Embryonic facial prominence (tissue), 1 donor: ENCODE results near the gene MOB3B.

Experiments used
- DNase-seq: peaks from one replicate; pipeline ENCODE4 v3.0.0-alpha.2; 2016; ENCODE audit errors: extremely low spot score

The MOB3B gene

GRCh38 chr9:27365707-27366376 lies 163.8 kb downstream of the MOB3B start:
- no peak for DNase-seq

- no peak for DNase-seq
These were observed 167.0 kb downstream of the MOB3B start for GRCh38 chr9:27362447-27363210.

- no peak for DNase-seq
These were observed 168.1 kb downstream of the MOB3B start for GRCh38 chr9:27361492-27361891.

GRCh38 chr9:27359763-27360162 lies 169.9 kb downstream of the MOB3B start:
- no peak for DNase-seq

- no peak for DNase-seq
These were observed 171.6 kb downstream of the MOB3B start for GRCh38 chr9:27358007-27358406.

- DNase-seq, result no peak
These were observed 173.2 kb downstream of the MOB3B start for GRCh38 chr9:27356446-27356845.

GRCh38 chr9:27355166-27355565 lies 174.4 kb downstream of the MOB3B start:
- DNase-seq, result no peak

- no peak for DNase-seq
These were observed 176.0 kb downstream of the MOB3B start for GRCh38 chr9:27353474-27354229.

- no peak for DNase-seq
These were observed 176.5 kb downstream of the MOB3B start for GRCh38 chr9:27353166-27353473.

- DNase-seq, result no peak
These were observed 177.0 kb downstream of the MOB3B start for GRCh38 chr9:27352457-27353165.

GRCh38 chr9:27351438-27351837 lies 178.2 kb downstream of the MOB3B start:
- no peak for DNase-seq

GRCh38 chr9:27350382-27350976 lies 179.1 kb downstream of the MOB3B start:
- DNase-seq, result no peak

GRCh38 chr9:27349698-27350080 lies 179.9 kb downstream of the MOB3B start:
- DNase-seq, result no peak

- DNase-seq, result no peak
These were observed 180.6 kb downstream of the MOB3B start for GRCh38 chr9:27348785-27349697.

- DNase-seq, result no peak
These were observed 181.7 kb downstream of the MOB3B start for GRCh38 chr9:27347889-27348288.

GRCh38 chr9:27344776-27345175 lies 184.8 kb downstream of the MOB3B start:
- DNase-seq, result no peak

- no peak for DNase-seq
These were observed 187.9 kb downstream of the MOB3B start for GRCh38 chr9:27341545-27342294.

GRCh38 chr9:27340961-27341511 lies 188.6 kb downstream of the MOB3B start:
- no peak for DNase-seq

- DNase-seq, result no peak
These were observed 189.3 kb downstream of the MOB3B start for GRCh38 chr9:27340285-27340674.
